Brain microvascular endothelial cell (primary cell): ENCODE measurements around the gene FAM53B.

Experiments used
- DNase-seq: peaks from one replicate; pipeline ENCODE4 v3.0.0-alpha.2; 2020
- H3K27ac ChIP-seq: fragments of 250-450 bp; sonication (Bioruptor Pico); 2 replicates; pipeline ENCODE4 v1.5.1; 2020; ENCODE audit warnings: mild to moderate bottlenecking, moderate library complexity
- H3K27me3 ChIP-seq: fragments of 250-450 bp; sonication (Bioruptor Pico); replicated peaks from 2 replicates; pipeline ENCODE4 v1.5.1; 2020; ENCODE audit warnings: mild to moderate bottlenecking
- H3K36me3 ChIP-seq: fragments of 250-450 bp; sonication (Bioruptor Pico); replicated peaks from 2 replicates; pipeline ENCODE4 v1.5.1; 2020; ENCODE audit warnings: mild to moderate bottlenecking
- H3K4me3 ChIP-seq: 2 replicates; pipeline ENCODE4 v1.5.1; 2011; ENCODE audit warnings: low read depth, mild to moderate bottlenecking, control low read depth, low read length, moderate library complexity
- CTCF ChIP-seq: IDR thresholded peaks from 2 replicates; pipeline ENCODE4 v1.5.1; 2011; ENCODE audit warnings: low read depth, mild to moderate bottlenecking, moderate library complexity, low read length, control low read depth, inconsistent platforms; ENCODE audit errors: missing control alignments
- in situ Hi-C: cut with HindIII; loops from 2 replicates; pipeline ENCODE4 v1.10.0; 2017; ENCODE audit warnings: low sequenced_read_pairs, low pct_ligation_motif_present

The FAM53B gene

GRCh38 chr10:124676416-124677062, 67.6 kb downstream of the FAM53B start:
- Histone ChIP-seq H3K4me3 (no peak overlapping the region), H3K36me3 (peaks cover 4% of the 10 kb centered on the region), H3K27me3 (no peaks in the 10 kb centered on the region), H3K27ac (no peak overlapping the region)
- in situ Hi-C loops = no loop called here
- DNase-seq = no peak
- no peak for TF ChIP-seq CTCF

GRCh38 chr10:124675824-124676223, 68.4 kb downstream of the FAM53B start:
- no peak overlapping the region for H3K4me3 ChIP-seq
- TF ChIP-seq CTCF = no peak
- in situ Hi-C loops = no loop called here
- H3K27me3 ChIP-seq = no peaks in the 10 kb centered on the region
- no peak for DNase-seq
- no peaks in the 10 kb centered on the region for H3K36me3 ChIP-seq
- no peak overlapping the region for H3K27ac ChIP-seq

GRCh38 chr10:124675261-124675660, 68.9 kb downstream of the FAM53B start:
- TF ChIP-seq CTCF = no peak
- in situ Hi-C loops = no loop called here
- no peak overlapping the region for H3K27ac ChIP-seq
- H3K27me3 ChIP-seq = no peaks in the 10 kb centered on the region
- DNase-seq = no peak
- no peaks in the 10 kb centered on the region for H3K36me3 ChIP-seq
- no peak overlapping the region for H3K4me3 ChIP-seq

GRCh38 chr10:124674768-124675222, 69.4 kb downstream of the FAM53B start:
- no peak for DNase-seq
- TF ChIP-seq CTCF = no peak
- in situ Hi-C loops = no loop called here
- Histone ChIP-seq H3K27me3 (no peaks in the 10 kb centered on the region), H3K27ac (no peak overlapping the region), H3K4me3 (no peak overlapping the region), H3K36me3 (no peaks in the 10 kb centered on the region)

GRCh38 chr10:124672181-124672638, 72.0 kb downstream of the FAM53B start:
- no peaks in the 10 kb centered on the region for H3K36me3 ChIP-seq

More at GRCh38 chr10:124672181-124672638, 72.0 kb downstream of the FAM53B start:
- Histone ChIP-seq H3K27me3 (no peaks in the 10 kb centered on the region), H3K4me3 (no peak overlapping the region), H3K27ac (no peak overlapping the region)
- in situ Hi-C loops = no loop called here
- no peak for DNase-seq
- no peak for TF ChIP-seq CTCF
